HUES64 (cell line): Measurements from ENCODE around the gene NOBOX.
"Not testable (repeated sequence)": the region's sequence is repeated elsewhere in the genome, so short reads cannot be mapped to it uniquely, and the experiment has no call there.

Experiments
- H3K27ac ChIP-seq: 2 replicates; pipeline ENCODE4 v1.7.0; 2013; ENCODE audit warnings: low read depth, low read length, inconsistent platforms
- H3K27me3 ChIP-seq: 2 replicates; pipeline ENCODE4 v1.6.1; 2013; ENCODE audit warnings: mild to moderate bottlenecking, low read length; ENCODE audit not compliant: insufficient read depth
- H3K36me3 ChIP-seq: 2 replicates; pipeline ENCODE4 v1.6.1; 2013; ENCODE audit warnings: mild to moderate bottlenecking, low read length; ENCODE audit not compliant: insufficient read depth
- H3K4me1 ChIP-seq: 2 replicates; pipeline ENCODE4 v1.6.1; 2013; ENCODE audit warnings: mild to moderate bottlenecking, low read length, moderate library complexity; ENCODE audit not compliant: insufficient read depth
- H3K4me3 ChIP-seq: 2 replicates; pipeline ENCODE4 v1.5.1; 2013; ENCODE audit warnings: mild to moderate bottlenecking, low read length, moderate library complexity
- H3K9ac ChIP-seq: 2 replicates; pipeline ENCODE4 v1.6.1; 2013; ENCODE audit warnings: mild to moderate bottlenecking, low read depth, low read length
- H3K9me3 ChIP-seq: 2 replicates; pipeline ENCODE4 v1.6.1; 2013; ENCODE audit warnings: low read depth, low read length; ENCODE audit not compliant: insufficient read depth
- WGBS: fragments of 150-250, 120-280 bp; methylation state at CpG from one replicate; pipeline ENCODE4 v1.1.7; 2013; ENCODE audit warnings: missing lambda C conversion rate; 5-methylcytosine and 5-hydroxymethylcytosine counted together

Gene NOBOX

DNA sequence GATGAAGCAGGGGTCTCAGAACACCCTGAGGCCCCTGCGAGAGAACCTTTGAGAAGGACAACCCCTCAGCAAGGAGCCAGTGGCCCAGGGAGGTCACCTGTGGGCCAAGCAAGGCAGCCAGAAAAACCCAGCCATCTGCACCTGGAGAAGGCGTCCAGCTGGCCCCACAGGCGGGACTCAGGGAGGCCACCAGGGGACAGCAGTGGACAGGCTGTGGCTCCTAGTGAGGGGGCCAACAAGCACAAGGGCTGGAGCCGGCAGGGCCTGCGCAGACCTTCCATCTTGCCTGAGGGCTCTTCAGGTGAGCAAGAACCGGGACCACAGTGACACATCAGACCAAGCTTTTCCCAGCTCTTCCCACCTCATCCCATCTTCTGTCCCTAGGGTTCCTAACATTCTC is 38.0 kb downstream of the NOBOX start:
- H3K36me3 ChIP-seq, H3K9me3 ChIP-seq, H3K4me1 ChIP-seq, H3K27ac ChIP-seq, H3K4me3 ChIP-seq, H3K27me3 ChIP-seq, H3K9ac ChIP-seq: not testable (repeated sequence)
- WGBS = no CpG with 5 or more reads among the region's 6 CpGs

DNA sequence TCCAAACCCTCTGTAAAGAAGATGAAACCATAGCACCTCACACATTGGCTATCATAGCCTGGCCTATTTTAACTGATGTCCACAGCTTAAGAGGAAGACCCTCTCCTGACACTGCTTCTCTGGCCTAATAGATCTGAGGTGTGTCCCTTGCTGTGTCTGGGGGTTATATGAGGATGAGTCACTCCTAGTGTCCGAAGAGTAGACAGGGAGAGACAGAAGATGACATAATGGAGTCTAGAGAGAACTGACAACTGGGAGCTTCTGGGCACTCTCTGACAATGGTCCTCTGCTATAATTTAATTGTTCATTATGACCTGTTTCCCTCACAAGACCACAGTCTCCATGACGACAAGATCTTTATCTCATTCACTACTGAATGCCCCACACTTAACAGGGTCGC is 41.4 kb downstream of the NOBOX start:
- H3K4me3 ChIP-seq, H3K9me3 ChIP-seq, H3K4me1 ChIP-seq, H3K27ac ChIP-seq, H3K36me3 ChIP-seq, H3K27me3 ChIP-seq, H3K9ac ChIP-seq: not testable (repeated sequence)
- no CpG with 5 or more reads among the region's 3 CpGs for WGBS

DNA sequence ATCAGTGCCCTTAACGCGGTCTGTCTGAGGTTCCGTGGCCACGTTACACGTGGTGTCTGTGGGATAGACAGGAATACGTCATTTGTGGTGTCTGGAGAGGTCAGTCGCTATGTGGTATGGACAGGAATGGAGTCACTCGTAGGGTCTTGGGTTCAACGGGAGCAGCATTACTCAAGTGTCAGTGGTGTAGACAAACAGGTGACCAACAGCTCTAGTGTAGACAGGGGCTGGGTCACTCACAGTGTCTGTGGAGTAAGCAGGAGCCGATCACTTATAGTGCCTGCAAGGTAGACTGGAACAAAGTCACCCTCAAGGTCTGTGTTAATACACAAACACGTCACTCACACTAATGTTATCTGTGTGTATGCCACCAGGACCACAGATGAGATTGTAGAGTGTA is 46.6 kb downstream of the NOBOX start:
- H3K9ac ChIP-seq, H3K4me1 ChIP-seq, H3K27me3 ChIP-seq, H3K36me3 ChIP-seq, H3K4me3 ChIP-seq, H3K9me3 ChIP-seq, H3K27ac ChIP-seq: not testable (repeated sequence)
- WGBS = no CpG with 5 or more reads among the region's 11 CpGs

DNA sequence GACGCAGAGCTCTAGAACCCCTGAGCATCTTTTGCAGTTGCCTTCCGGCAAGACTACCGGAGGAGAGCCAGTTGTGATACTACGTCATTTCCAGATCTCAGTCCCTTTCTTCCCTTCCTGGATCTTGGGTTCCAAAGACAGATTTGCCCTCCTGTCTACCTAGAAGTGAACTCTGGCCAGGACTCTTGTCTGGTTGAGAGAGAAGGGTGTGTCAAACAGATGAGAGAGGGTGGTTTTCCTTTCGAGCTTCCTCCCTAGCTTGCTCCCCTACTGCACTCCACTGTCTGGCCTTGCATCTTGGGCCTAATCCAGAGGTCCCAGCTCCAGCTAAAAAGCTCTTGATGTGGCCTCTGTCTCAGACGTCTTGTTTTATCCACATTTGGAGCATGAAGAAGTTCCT is 47.3 kb downstream of the NOBOX start:
- H3K36me3 ChIP-seq, H3K4me1 ChIP-seq, H3K9me3 ChIP-seq, H3K27ac ChIP-seq, H3K27me3 ChIP-seq, H3K9ac ChIP-seq, H3K4me3 ChIP-seq: not testable (repeated sequence)
- WGBS = no CpG with 5 or more reads among the region's 6 CpGs

DNA sequence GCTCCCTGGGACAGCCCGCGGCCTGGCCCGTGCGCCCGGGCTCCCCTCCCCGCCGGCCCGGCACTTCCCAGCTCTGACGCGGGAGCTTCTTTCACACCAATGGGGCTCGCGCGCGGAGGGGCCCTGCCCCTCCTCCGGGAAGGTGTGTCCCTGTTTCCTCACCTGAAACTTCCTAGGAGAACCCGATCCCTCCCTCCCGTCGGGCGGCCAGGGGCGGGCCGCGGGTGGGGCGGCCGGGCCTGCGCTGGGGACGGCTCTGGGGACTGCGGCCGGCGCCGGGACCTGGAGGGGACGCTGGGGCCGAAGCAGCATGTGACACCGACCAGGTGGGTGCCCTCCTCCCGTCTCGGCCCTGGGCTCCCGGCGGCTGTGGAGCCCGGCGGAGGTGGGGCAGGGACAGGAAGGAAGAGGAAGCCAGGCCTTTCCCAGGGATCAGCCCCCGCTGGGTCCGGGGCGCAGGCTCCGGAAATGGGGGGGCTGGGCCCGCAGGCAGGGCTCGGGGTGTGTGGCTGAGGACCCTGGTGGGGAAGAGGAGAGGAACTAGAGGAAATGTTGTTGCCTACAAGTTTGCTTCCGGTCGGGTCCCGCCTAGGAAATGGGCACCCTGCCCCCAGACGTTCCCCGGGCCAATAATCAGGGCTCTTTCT is 48.2 kb downstream of the NOBOX start, which contains the start of gene ARHGEF5:
ARHGEF5 (plus strand) TSS at position 227 of the 647 bp plus-strand sequence. CDS start 7,268 bp downstream, outside the sequence.
- H3K9ac ChIP-seq, H3K27me3 ChIP-seq, H3K9me3 ChIP-seq, H3K36me3 ChIP-seq, H3K27ac ChIP-seq, H3K4me1 ChIP-seq: not testable (repeated sequence)
- WGBS = no CpG with 5 or more reads among the region's 50 CpGs
- H3K4me3 ChIP-seq = peak within 1 kb of the TSS; percentile 51

DNA sequence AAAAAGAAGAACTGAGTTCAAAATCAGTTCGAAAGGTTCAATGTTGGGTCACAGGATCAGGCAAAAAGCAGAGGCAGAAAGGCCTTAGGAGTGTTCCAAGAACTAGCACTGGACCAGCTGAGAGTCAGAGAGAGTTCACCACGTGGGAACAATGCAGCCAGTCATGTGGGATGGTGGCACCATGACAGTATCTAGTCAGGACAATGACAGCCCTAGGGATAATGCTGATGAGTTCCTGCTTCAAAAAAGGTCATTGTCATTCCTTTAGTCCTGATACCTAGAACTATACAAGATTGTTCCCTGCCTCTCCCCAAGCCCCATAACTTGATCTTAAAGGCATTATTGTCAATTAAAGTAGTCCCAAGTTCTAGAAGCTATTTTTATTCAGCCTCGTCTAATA is 51.8 kb downstream of the NOBOX start:
- WGBS = 84% methylated on average over 2 of the region's 3 CpGs
- H3K9me3 ChIP-seq, H3K36me3 ChIP-seq, H3K27ac ChIP-seq, H3K4me3 ChIP-seq, H3K27me3 ChIP-seq, H3K4me1 ChIP-seq, H3K9ac ChIP-seq: not testable (repeated sequence)

DNA sequence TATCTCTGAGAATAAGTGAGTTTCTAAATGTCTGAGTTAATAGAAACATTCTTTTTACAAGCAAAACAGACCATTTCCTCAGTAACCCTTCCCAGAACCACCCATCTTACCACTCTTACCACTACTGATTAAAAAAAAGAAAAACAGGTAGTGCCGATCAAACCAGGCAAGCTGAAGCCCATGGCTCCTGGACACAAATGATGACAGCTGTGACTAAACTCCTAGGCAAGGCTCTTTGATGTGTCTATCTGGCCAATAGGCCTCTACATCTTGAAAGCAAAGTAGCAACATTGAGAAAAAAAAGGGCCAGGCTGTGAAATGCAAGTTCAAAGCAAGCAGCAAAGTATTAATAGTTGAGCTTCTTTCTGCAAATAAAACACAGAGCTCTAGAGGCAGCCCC is 54.9 kb downstream of the NOBOX start:
- H3K9ac ChIP-seq, H3K4me1 ChIP-seq, H3K27me3 ChIP-seq, H3K9me3 ChIP-seq, H3K27ac ChIP-seq, H3K4me3 ChIP-seq, H3K36me3 ChIP-seq: not testable (repeated sequence)
- no CpG with 5 or more reads among the region's 1 CpG for WGBS
